Measurements from ENCODE around the gene RXRA.

Gene RXRA

DNA sequence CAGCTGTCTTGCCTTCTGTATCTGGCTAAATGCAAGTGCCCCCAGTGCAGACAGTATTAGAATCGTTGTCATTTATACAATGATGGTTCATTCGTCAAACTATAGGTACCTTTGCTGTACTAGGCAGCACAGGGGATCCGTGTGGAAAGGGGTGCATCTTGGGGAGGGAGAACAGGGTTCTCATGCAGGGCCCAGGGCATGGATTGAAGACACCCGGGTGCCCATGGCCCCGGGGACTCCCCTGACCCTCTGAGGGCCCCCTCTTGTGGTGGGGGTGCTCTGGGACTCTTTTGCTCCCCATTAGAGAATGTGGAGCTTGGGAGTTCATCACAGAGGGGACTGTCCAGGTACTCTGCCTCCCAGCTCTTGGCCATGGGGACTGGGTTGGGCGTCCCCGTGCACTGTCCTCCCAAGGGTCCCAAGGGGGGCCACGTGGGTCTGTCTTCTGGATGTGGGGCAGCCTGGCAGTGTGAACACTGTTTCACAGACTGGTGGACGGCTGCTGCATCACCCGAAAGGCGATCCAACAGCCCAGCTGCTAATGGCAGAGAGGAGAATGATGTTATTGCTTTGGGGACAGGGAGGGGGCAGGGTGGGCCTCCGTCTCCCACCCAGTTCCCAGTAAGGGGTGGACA lies 36.9 kb upstream of the RXRA start:
- DNase-seq (ENCODE audit: low read depth) = no peak
- in situ Hi-C loops (cut with HindIII; ENCODE audit: low sequenced_read_pairs) = no loop called here

GRCh38 chr9:134290603-134291451 lies 35.4 kb upstream of the RXRA start:
- in situ Hi-C loops (cut with HindIII; ENCODE audit: low sequenced_read_pairs) = no loop called here
- no peak for DNase-seq (ENCODE audit: low read depth)
- TF ChIP-seq CTCF (IDR thresholded peaks at IDR 0.05; ENCODE audit: low read depth, low read length, missing control alignments) = no peak
- no peak overlapping the region for H3K4me3 ChIP-seq (ENCODE audit: low read depth, low read length)

More for the DNA sequence above, 36.9 kb upstream of the RXRA start:
- no peak for TF ChIP-seq CTCF (IDR thresholded peaks at IDR 0.05; ENCODE audit: low read depth, low read length, missing control alignments)
- no peak overlapping the region for H3K4me3 ChIP-seq (ENCODE audit: low read depth, low read length)

DNA sequence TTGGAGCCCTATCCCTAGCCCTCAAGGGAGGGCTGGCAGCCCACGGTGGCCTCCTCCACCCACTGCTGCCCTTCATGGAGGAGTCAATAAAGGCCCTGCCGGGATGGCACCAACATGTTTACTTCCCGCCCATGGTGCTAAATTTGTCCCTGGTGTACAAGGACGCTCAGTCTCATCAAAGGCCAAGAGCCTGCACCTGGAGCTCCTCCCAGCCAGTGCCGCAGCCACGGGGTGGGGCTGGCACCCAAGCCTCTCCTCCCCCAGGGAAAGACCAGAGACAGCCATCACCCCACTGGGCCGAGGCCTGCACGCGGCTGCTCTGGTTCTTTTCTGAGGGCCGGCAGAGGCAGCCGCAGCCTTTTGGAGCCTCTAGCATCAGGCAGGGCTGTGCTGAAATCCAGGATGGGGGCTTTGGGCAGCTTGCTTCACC lies 34.8 kb upstream of the RXRA start:
- H3K4me3 ChIP-seq (ENCODE audit: low read depth, low read length) = no peak overlapping the region
- no peak for TF ChIP-seq CTCF (IDR thresholded peaks at IDR 0.05; ENCODE audit: low read depth, low read length, missing control alignments)
- in situ Hi-C loops (cut with HindIII; ENCODE audit: low sequenced_read_pairs) = no loop called here
- no peak for DNase-seq (ENCODE audit: low read depth)

DNA sequence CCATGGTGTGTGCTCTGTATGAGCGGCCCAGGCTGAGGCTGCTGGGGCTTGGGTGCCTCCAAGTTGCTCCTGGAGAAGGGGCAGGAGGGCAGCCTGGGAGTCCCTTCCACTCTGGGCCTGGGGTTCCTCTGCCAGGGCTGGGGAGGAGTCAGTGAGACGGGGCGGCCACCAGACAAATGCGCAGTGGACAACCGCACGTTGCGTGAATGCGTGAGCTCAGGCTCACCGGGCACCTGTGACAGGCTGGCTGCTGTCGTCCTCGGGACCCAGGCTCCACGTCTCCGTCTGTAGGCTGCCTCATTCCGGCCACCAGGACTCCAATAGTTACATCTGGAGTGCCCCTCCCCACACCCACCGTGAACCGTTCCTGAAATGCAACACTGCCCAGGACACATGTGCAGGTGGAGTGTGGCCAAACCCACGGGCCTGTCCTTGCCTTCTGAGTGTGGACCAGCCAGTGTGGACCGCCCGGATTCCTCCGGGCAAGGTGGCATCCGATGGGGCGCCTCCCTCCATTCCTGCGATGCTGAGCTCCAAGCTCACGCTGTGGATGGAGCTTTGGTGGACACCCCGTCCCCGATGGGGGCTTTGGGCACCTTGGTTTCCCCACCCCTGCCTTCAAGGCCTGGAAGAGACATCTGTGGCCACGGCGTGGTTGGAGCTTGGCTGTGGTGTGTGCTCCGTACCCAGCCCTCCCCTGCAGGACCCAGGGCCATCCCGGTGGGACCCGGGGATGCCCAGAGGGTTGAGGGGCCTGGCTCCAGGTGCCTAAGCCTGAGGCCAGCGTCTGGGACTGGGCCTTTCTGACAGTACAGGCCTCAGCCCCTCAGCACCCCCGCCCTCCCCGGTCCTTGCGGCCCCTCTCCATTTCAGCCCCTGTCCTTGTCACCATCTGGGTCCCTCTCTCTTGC lies 34.0 kb upstream of the RXRA start:
- no peak for DNase-seq (ENCODE audit: low read depth)
- no peak overlapping the region for H3K4me3 ChIP-seq (ENCODE audit: low read depth, low read length)
- in situ Hi-C loops (cut with HindIII; ENCODE audit: low sequenced_read_pairs) = no loop called here
- no peak for TF ChIP-seq CTCF (IDR thresholded peaks at IDR 0.05; ENCODE audit: low read depth, low read length, missing control alignments)

DNA sequence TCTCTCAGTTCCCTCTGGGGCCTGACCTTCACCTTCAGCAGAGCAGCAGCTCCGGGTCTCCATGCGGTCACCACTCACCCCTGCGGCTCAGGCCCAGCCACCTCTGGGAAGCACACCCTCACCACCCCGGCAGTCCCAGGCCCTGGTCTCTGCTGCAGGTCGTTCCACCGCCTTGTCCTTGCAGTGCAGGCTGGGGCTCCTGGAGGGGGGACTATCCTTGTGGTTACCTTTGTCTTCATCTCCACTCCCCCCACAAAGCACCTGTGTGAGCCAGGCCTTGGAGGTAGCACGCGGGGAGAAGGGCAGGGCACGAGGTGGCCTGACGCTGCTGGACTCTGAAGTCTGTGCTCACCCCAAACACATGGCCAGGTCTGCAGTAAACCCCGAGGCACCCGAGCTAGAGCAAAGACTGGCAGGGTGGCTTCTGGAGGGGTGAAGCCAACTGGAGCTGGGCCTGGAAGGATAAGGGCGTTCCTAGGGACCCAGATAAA lies 33.2 kb upstream of the RXRA start:
- no peak for TF ChIP-seq CTCF (IDR thresholded peaks at IDR 0.05; ENCODE audit: low read depth, low read length, missing control alignments)

DNA sequence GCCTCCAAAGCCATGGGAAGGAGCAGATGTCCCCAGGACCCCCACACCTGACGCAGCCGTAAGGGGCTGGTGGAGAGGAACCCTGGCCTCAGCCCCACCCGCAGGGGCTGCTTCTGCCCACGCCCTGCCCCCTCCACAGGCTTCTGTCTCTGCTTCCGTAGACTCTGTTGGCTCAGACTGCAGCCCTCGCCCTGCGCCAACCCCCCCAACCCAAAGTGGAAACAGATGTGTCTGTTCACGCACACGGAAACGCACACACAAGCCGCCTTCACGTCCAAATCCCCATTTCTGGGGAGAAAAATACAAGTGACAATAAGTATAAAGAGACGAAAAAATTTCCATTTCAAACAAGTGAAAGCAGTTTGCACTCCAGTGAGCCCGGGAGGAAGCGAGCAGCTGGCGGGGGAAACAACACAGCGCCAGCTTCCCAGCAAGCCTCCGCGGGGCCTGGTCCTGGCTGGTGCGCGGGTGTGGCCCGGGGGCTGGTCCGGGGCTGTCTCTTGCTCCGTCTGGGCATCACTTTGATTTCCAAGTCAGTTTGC lies 32.6 kb upstream of the RXRA start:
- no peak for DNase-seq (ENCODE audit: low read depth)
- in situ Hi-C loops (cut with HindIII; ENCODE audit: low sequenced_read_pairs) = no loop called here
- no peak overlapping the region for H3K4me3 ChIP-seq (ENCODE audit: low read depth, low read length)
- TF ChIP-seq CTCF (IDR thresholded peaks at IDR 0.05; ENCODE audit: low read depth, low read length, missing control alignments) = no peak

More for the DNA sequence above, 33.2 kb upstream of the RXRA start:
- in situ Hi-C loops (cut with HindIII; ENCODE audit: low sequenced_read_pairs) = no loop called here
- no peak overlapping the region for H3K4me3 ChIP-seq (ENCODE audit: low read depth, low read length)
- no peak for DNase-seq (ENCODE audit: low read depth)

All from astrocyte of the cerebellum (primary cell).